Type B pancreatic cell (in vitro differentiated cells): Measurements from ENCODE around the gene CCDC142. TPM values are rescaled to one million over a fixed set of nuclear protein-coding genes. Genes with fewer than 3 reads are reported as not detected.
A peak's percentile ranks its signal among the peaks of the same experiment; 100 is the strongest.

Source experiments
- DNase-seq: peaks from one replicate; pipeline ENCODE4 v3.0.0; 2021; ENCODE audit warnings: mixed read lengths; ENCODE audit not compliant: unreplicated experiment; ENCODE audit errors: extremely low spot score
- H3K27ac Mint-ChIP-seq: 2 replicates; pipeline ENCODE4 v1.8.0; 2021; ENCODE audit warnings: mild to moderate bottlenecking, mixed read lengths
- H3K27me3 Mint-ChIP-seq: 2 replicates; pipeline ENCODE4 v1.8.0; 2021; ENCODE audit warnings: mixed read lengths
- H3K36me3 Mint-ChIP-seq: 2 replicates; pipeline ENCODE4 v1.8.0; 2021; ENCODE audit warnings: mixed read lengths
- H3K4me1 Mint-ChIP-seq: one replicate; pipeline ENCODE4 v1.8.0; 2021; ENCODE audit warnings: mixed read lengths; ENCODE audit not compliant: unreplicated experiment
- H3K4me3 Mint-ChIP-seq: 2 replicates; pipeline ENCODE4 v1.8.0; 2021; ENCODE audit warnings: mild to moderate bottlenecking, mixed read lengths
- H3K9me3 Mint-ChIP-seq: 2 replicates; pipeline ENCODE4 v1.8.0; 2021; ENCODE audit warnings: mixed read lengths
- total RNA-seq: library from RNA; stranded (reverse); gene quantifications from 2 replicates; pipeline ENCODE4 v1.2.1, GENCODE V29; 2021; ENCODE audit warnings: low replicate concordance
- TF ChIP-seq, protein P1 (sequence below): fragments of 200-600 bp; sonication (generic); conservative IDR thresholded peaks from 2 replicates; pipeline ENCODE4 v1.5.0; 2021; ENCODE audit warnings: antibody characterized with exemption, mild to moderate bottlenecking

Gene CCDC142
- total RNA-seq, 1 donor from 2014 or later, result 30.1 TPM

GRCh38 chr2:74525717-74526648 lies 43.2 kb upstream of the CCDC142 start, which contains the start of gene DQX1:
DQX1 (minus strand) TSS chr2:74526231; CDS start chr2:74525729, 502 bp downstream.
- Mint-ChIP-seq H3K4me3 (peak within 1 kb of the TSS; percentile 83), H3K27me3 (peaks cover 28% of the 10 kb centered on the region), H3K36me3 (peaks cover 13% of the 10 kb centered on the region), H3K9me3 (no peaks in the 10 kb centered on the region), H3K4me1 (peaks cover 19% of the 10 kb centered on the region), H3K27ac (peak within 1 kb of the TSS; percentile 75)
- no peak for DNase-seq
- TF ChIP-seq, protein P1, sequence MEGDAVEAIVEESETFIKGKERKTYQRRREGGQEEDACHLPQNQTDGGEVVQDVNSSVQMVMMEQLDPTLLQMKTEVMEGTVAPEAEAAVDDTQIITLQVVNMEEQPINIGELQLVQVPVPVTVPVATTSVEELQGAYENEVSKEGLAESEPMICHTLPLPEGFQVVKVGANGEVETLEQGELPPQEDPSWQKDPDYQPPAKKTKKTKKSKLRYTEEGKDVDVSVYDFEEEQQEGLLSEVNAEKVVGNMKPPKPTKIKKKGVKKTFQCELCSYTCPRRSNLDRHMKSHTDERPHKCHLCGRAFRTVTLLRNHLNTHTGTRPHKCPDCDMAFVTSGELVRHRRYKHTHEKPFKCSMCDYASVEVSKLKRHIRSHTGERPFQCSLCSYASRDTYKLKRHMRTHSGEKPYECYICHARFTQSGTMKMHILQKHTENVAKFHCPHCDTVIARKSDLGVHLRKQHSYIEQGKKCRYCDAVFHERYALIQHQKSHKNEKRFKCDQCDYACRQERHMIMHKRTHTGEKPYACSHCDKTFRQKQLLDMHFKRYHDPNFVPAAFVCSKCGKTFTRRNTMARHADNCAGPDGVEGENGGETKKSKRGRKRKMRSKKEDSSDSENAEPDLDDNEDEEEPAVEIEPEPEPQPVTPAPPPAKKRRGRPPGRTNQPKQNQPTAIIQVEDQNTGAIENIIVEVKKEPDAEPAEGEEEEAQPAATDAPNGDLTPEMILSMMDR, result no peak

- Mint-ChIP-seq H3K27ac (no peak overlapping the region), H3K4me1 (peaks cover 14% of the 10 kb centered on the region), H3K27me3 (peaks cover 36% of the 10 kb centered on the region), H3K36me3 (peaks cover 13% of the 10 kb centered on the region), H3K9me3 (no peaks in the 10 kb centered on the region), H3K4me3 (no peak overlapping the region)
- DNase-seq, result no peak
- TF ChIP-seq, protein P1, result no peak
Observed at GRCh38 chr2:74524955-74525716, 42.3 kb upstream of the CCDC142 start.

DNA sequence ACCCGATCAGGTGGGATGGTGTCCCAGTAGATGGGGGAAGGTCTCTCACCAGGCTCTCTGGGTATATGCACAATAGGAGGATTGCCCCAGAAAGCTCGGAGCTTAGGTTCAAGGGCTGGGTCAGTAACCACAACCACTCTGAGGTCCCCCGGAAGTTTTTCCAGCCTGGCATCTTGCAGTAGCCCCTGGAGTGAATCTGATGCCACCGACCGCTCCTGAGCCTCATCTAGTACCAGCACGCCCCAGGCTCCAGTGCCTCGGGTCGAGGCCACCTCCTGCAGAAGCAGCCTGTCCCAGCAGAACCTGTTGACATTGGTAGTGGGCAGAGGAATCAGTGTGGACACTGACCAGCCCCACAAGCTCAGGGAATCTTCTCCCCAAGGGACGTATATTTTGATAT lies 41.2 kb upstream of the CCDC142 start:
- no peaks in the 10 kb centered on the region for H3K9me3 Mint-ChIP-seq
- peaks cover 13% of the 10 kb centered on the region for H3K36me3 Mint-ChIP-seq
- no peak for DNase-seq
- H3K27me3 Mint-ChIP-seq, result peaks cover 47% of the 10 kb centered on the region
- peaks cover 14% of the 10 kb centered on the region for H3K4me1 Mint-ChIP-seq
- no peak overlapping the region for H3K27ac Mint-ChIP-seq
- H3K4me3 Mint-ChIP-seq, result no peak overlapping the region
- TF ChIP-seq, protein P1, result no peak

DNA sequence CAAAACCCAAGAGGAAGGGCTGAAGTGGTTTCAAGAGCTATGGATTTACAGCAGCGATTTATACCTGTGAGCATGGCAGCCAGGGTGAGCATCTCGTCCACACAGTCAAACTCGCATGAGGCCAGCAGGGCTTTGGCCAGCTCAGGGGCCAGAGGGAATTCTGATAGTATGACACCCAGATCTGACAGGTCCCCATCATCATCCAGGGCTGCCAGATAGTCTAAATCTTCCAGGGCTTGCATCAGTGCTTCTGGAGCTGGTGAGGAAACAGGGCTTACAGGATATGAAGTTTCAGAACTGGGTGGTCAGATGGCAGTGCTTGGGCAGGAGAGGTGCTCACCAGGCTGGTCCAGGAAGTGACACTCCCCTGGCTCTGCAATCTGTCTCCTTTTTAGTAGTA lies 39.7 kb upstream of the CCDC142 start:
- H3K27me3 Mint-ChIP-seq, result peaks cover 62% of the 10 kb centered on the region
- peaks cover 16% of the 10 kb centered on the region for H3K36me3 Mint-ChIP-seq
- no peak overlapping the region for H3K27ac Mint-ChIP-seq
- TF ChIP-seq, protein P1, result no peak
- H3K4me3 Mint-ChIP-seq, result no peak overlapping the region
- no peak for DNase-seq
- peaks cover 8% of the 10 kb centered on the region for H3K4me1 Mint-ChIP-seq
- no peaks in the 10 kb centered on the region for H3K9me3 Mint-ChIP-seq

- Mint-ChIP-seq H3K36me3 (peaks cover 3% of the 10 kb centered on the region), H3K9me3 (no peaks in the 10 kb centered on the region), H3K27me3 (peaks cover 91% of the 10 kb centered on the region), H3K4me3 (no peak overlapping the region), H3K27ac (no peak overlapping the region), H3K4me1 (no peaks in the 10 kb centered on the region)
- no peak for DNase-seq
- TF ChIP-seq, protein P1, result no peak
Observed at GRCh38 chr2:74516650-74517049, 33.9 kb upstream of the CCDC142 start.
